H9 (cell line): ENCODE results near the gene EML2. TPM values are rescaled to one million over a fixed set of nuclear protein-coding genes. Genes with fewer than 3 reads are reported as not detected.

Source experiments
- DNase-seq: peaks from one replicate; pipeline ENCODE4 v3.0.0-alpha.2; 2017
- H2AFZ ChIP-seq: one replicate; pipeline ENCODE4 v1.6.1; 2013; ENCODE audit warnings: mild to moderate bottlenecking, low read length, control low read depth, moderate library complexity
- H2AK5ac ChIP-seq: 2 replicates; pipeline ENCODE4 v1.6.1; 2013; ENCODE audit warnings: low read length, control low read depth, mixed read lengths; ENCODE audit not compliant: insufficient read length
- H2BK120ac ChIP-seq: one replicate; pipeline ENCODE4 v1.6.1; 2013; ENCODE audit warnings: low read depth, mild to moderate bottlenecking, low read length, control low read depth, inconsistent platforms; ENCODE audit not compliant: poor library complexity, severe bottlenecking
- H2BK12ac ChIP-seq: 2 replicates; pipeline ENCODE4 v1.6.1; 2013; ENCODE audit warnings: low read length, control low read depth, mixed read lengths, low read depth; ENCODE audit not compliant: insufficient read length
- H2BK15ac ChIP-seq: 2 replicates; pipeline ENCODE4 v1.6.1; 2013; ENCODE audit warnings: low read depth, low read length, control low read depth
- H2BK20ac ChIP-seq: one replicate; pipeline ENCODE4 v1.6.1; 2013; ENCODE audit warnings: low read depth, mild to moderate bottlenecking, low read length, control low read depth, inconsistent platforms; ENCODE audit not compliant: poor library complexity, severe bottlenecking
- H2BK5ac ChIP-seq: 2 replicates; pipeline ENCODE4 v1.6.1; 2013; ENCODE audit warnings: low read length, control low read depth, mixed read lengths; ENCODE audit not compliant: insufficient read length
- H3K14ac ChIP-seq: 2 replicates; pipeline ENCODE4 v1.6.1; 2013; ENCODE audit warnings: low read length, control low read depth; ENCODE audit not compliant: insufficient read depth
- H3K18ac ChIP-seq: 2 replicates; pipeline ENCODE4 v1.6.1; 2013; ENCODE audit warnings: low read depth, mild to moderate bottlenecking, mixed read lengths, low read length, control low read depth; ENCODE audit not compliant: insufficient read length
- H3K23ac ChIP-seq: 2 replicates; pipeline ENCODE4 v1.6.1; 2013; ENCODE audit warnings: low read length, control low read depth, mixed read lengths, low read depth; ENCODE audit not compliant: insufficient read length
- H3K23me2 ChIP-seq: 2 replicates; pipeline ENCODE4 v1.6.1; 2013; ENCODE audit warnings: low read depth, mild to moderate bottlenecking, mixed read lengths, low read length, control low read depth; ENCODE audit not compliant: insufficient read length, poor library complexity, severe bottlenecking
- H3K27ac ChIP-seq: 2 replicates; pipeline ENCODE4 v1.5.1; 2013; ENCODE audit warnings: low read length, control low read depth, mixed read lengths, low read depth; ENCODE audit not compliant: insufficient read length
- H3K27me3 ChIP-seq: 2 replicates; pipeline ENCODE4 v1.6.1; 2013; ENCODE audit warnings: low read length, control low read depth, inconsistent platforms; ENCODE audit not compliant: insufficient read depth
- H3K4ac ChIP-seq: 2 replicates; pipeline ENCODE4 v1.6.1; 2013; ENCODE audit warnings: low read depth, mild to moderate bottlenecking, control low read depth, inconsistent platforms, low read length, moderate library complexity
- H3K4me1 ChIP-seq: 2 replicates; pipeline ENCODE4 v1.6.1; 2013; ENCODE audit warnings: low read length, control low read depth, inconsistent platforms; ENCODE audit not compliant: insufficient read depth
- H3K4me2 ChIP-seq: 2 replicates; pipeline ENCODE4 v1.6.1; 2013; ENCODE audit warnings: low read length, control low read depth, mixed read lengths; ENCODE audit not compliant: insufficient read length, insufficient read depth
- H3K56ac ChIP-seq: 2 replicates; pipeline ENCODE4 v1.6.1; 2013; ENCODE audit warnings: low read depth, mild to moderate bottlenecking, mixed read lengths, low read length, control low read depth; ENCODE audit not compliant: insufficient read length
- H3K79me1 ChIP-seq: 2 replicates; pipeline ENCODE4 v1.6.1; 2013; ENCODE audit warnings: low read depth, mild to moderate bottlenecking, moderate library complexity, low read length, control low read depth, inconsistent platforms; ENCODE audit not compliant: insufficient read depth, poor library complexity, severe bottlenecking
- H3K79me2 ChIP-seq: 2 replicates; pipeline ENCODE4 v1.6.1; 2013; ENCODE audit warnings: low read length, control low read depth, inconsistent platforms; ENCODE audit not compliant: insufficient read depth
- H3K9ac ChIP-seq: 2 replicates; pipeline ENCODE4 v1.6.1; 2013; ENCODE audit warnings: low read length, control low read depth, mixed read lengths; ENCODE audit not compliant: insufficient read length; ENCODE audit errors: extremely low read depth
- H3K9me3 ChIP-seq: one replicate; pipeline ENCODE4 v1.6.1; 2013; ENCODE audit warnings: low read depth, low read length, inconsistent platforms; ENCODE audit not compliant: control insufficient read depth
- H3T11ph ChIP-seq: one replicate; pipeline ENCODE4 v1.6.1; 2013; ENCODE audit warnings: mild to moderate bottlenecking, low read length, control low read depth, inconsistent platforms
- H4K20me1 ChIP-seq: one replicate; pipeline ENCODE4 v1.6.1; 2013; ENCODE audit not compliant: control insufficient read depth, insufficient read length, insufficient read depth
- H4K5ac ChIP-seq: 2 replicates; pipeline ENCODE4 v1.6.1; 2013; ENCODE audit warnings: low read depth, mild to moderate bottlenecking, mixed read lengths, low read length, control low read depth; ENCODE audit not compliant: insufficient read length
- H4K8ac ChIP-seq: replicated peaks from 2 replicates; pipeline ENCODE4 v1.6.1; 2013; ENCODE audit warnings: low read length, control low read depth, mixed read lengths, low read depth; ENCODE audit not compliant: insufficient read length
- H4K91ac ChIP-seq: 2 replicates; pipeline ENCODE4 v1.6.1; 2013; ENCODE audit warnings: low read depth, mild to moderate bottlenecking, moderate library complexity, mixed read lengths, low read length, control low read depth; ENCODE audit not compliant: insufficient read length
- H3K27ac Mint-ChIP-seq, 3 experiments: 2 replicates in 2 of 3; 3 replicates in 1 of 3; pipeline ENCODE4 v1.8.0; 2020 to 2021; ENCODE audit warnings: mixed read lengths in 3 of 3, mild to moderate bottlenecking in 1 of 3, moderate library complexity in 1 of 3
- H3K27me3 Mint-ChIP-seq: 2 replicates; pipeline ENCODE4 v1.8.0; 2021; ENCODE audit warnings: low read depth, mild to moderate bottlenecking, moderate library complexity, mixed read lengths
- H3K36me3 Mint-ChIP-seq, 3 experiments: 2 replicates in 2 of 3; 3 replicates in 1 of 3; pipeline ENCODE4 v1.8.0; 2020 to 2021; ENCODE audit warnings: low read depth in 3 of 3, mixed read lengths in 3 of 3; ENCODE audit not compliant: insufficient read depth in 1 of 3
- H3K4me1 Mint-ChIP-seq, 2 experiments: 2 replicates each; pipeline ENCODE4 v1.8.0; 2020; ENCODE audit warnings: mixed read lengths in 2 of 2
- H3K4me3 Mint-ChIP-seq, 2 experiments: 2 replicates in 1 of 2; 3 replicates in 1 of 2; pipeline ENCODE4 v1.8.0; 2020 to 2021; ENCODE audit warnings: mild to moderate bottlenecking in 2 of 2, mixed read lengths in 2 of 2, moderate library complexity in 1 of 2
- H3K9me3 Mint-ChIP-seq, 2 experiments: 2 replicates in 1 of 2; 3 replicates in 1 of 2; pipeline ENCODE4 v1.8.0; 2020; ENCODE audit warnings: mild to moderate bottlenecking in 2 of 2, mixed read lengths in 2 of 2, moderate library complexity in 1 of 2
- CTCF ChIP-seq: fragments of 200-600 bp; sonication (generic); conservative IDR thresholded peaks from 3 replicates; pipeline ENCODE4 v1.8.0; 2021; ENCODE audit warnings: antibody characterized with exemption, mild to moderate bottlenecking
- WGBS: extraction: QIAGEN DNeasy Blood & Tissue Kit; methylation state at CpG from one replicate; pipeline ENCODE4 v1.1.7; 2013; ENCODE audit warnings: missing lambda C conversion rate, low lambda C conversion rate, mixed read lengths; ENCODE audit not compliant: insufficient read length; ENCODE audit errors: extremely low coverage; 5-methylcytosine and 5-hydroxymethylcytosine counted together
- total RNA-seq: library from RNA; stranded (reverse); gene quantifications from 2 replicates; pipeline ENCODE4 v1.2.1, GENCODE V29; 2021

The EML2 gene
- total RNA-seq, 1 experiment from 2014 or later = 22.6 TPM

DNA sequence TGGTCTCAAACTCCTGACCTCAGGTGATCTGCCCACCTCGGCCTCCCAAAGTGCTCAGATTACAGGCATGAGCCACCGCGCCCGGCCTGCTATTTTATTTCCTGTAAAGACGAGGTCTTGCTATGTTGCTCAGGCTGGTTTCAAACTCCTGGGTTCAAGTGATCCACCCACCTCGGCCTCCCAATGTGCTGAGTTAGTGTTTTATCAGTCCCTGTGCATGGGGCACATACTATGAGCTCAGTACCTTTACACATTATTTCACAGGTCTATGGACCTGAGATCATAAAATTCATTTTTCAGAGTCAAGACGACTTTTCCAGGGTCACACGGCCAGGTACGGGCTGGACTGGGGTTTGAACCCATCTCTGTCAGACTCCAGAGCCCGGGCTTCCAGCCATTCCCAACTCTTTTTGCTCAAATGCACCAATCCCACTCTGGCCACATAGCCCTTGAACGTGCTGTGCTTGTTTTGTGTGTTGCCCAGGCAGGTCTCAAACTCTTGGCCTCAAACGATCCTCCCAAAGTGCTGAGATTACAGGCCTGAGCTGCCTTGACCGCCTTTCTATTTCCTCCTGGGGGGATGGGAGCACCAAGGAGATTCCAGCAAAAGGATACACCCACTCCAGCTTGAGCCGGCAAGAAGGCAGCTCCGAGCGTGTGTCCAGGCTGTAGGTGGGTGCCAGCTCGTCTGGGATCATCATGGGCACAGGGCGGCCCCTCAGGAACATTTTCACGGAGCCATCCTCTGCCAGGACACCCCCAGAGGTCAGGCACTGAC lies 1.1 kb downstream of the EML2 start:
- DNase-seq = peak; percentile 50
- Mint-ChIP-seq H3K9me3 (no peaks in the 10 kb centered on the region), H3K4me3 (peak overlapping the region; percentile 75 to 87), H3K36me3 (no peaks in the 10 kb centered on the region; a peak in 1 of 7 replicates), H3K27me3 (no peaks in the 10 kb centered on the region), H3K27ac (peak overlapping the region; percentile 23 to 68 (median 48); a peak in 2 of 7 replicates), H3K4me1 (peaks cover 22 to 30% of the 10 kb centered on the region in 2 experiments)
- Histone ChIP-seq H2BK5ac (no peak overlapping the region), H3K23ac (no peak overlapping the region), H3T11ph (no peak overlapping the region), H2BK12ac (no peak overlapping the region), H4K91ac (no peak overlapping the region), H2AK5ac (no peak overlapping the region), H3K18ac (no peak overlapping the region), H3K4ac (no peak overlapping the region), H3K23me2 (peaks cover 14% of the 10 kb centered on the region), H4K8ac (no peak overlapping the region), H3K4me1 (no peaks in the 10 kb centered on the region; the same call in 1 of the 2 replicates), H3K14ac (no peak overlapping the region), H3K56ac (no peak overlapping the region), H4K5ac (no peak overlapping the region), H2AFZ (no peak overlapping the region), H2BK20ac (no peak overlapping the region), H3K9ac (no peak overlapping the region), H3K27ac (no peak overlapping the region), H3K79me1 (no peaks in the 10 kb centered on the region), H4K20me1 (no peaks in the 10 kb centered on the region), H3K4me2 (peak overlapping the region; percentile 55), H2BK15ac (no peak overlapping the region), H3K79me2 (no peaks in the 10 kb centered on the region), H3K9me3 (no peaks in the 10 kb centered on the region), H3K27me3 (no peaks in the 10 kb centered on the region), H2BK120ac (no peak overlapping the region)
- WGBS = no CpG with 5 or more reads among the region's 19 CpGs
- TF ChIP-seq CTCF = no peak
